Mucosa of descending colon (tissue), 3 donors: ENCODE measurements around the gene CKAP2L. TPM values are rescaled to one million over a fixed set of nuclear protein-coding genes. Genes with fewer than 3 reads are reported as not detected.

Experiments used
- ATAC-seq: fragments of 200-7000 bp; cut with Tn5 transposase; one replicate; pipeline ENCODE4 v1.9.1; 2020; ENCODE audit warnings: mild to moderate bottlenecking, moderate library complexity
- DNase-seq, 3 donors: peaks; one replicate each; pipeline ENCODE4 v3.0.0-alpha.2; 2020
- H3K36me3 ChIP-seq: fragments of 200-600 bp; one replicate; pipeline ENCODE4 v1.8.0; 2021; ENCODE audit warnings: low read depth, mild to moderate bottlenecking
- H3K4me1 ChIP-seq: fragments of 200-600 bp; one replicate; pipeline ENCODE4 v1.8.0; 2021; ENCODE audit warnings: low read depth, mild to moderate bottlenecking
- H3K4me3 ChIP-seq: fragments of 200-600 bp; one replicate; pipeline ENCODE4 v1.8.0; 2021; ENCODE audit warnings: mild to moderate bottlenecking
- H3K9me3 ChIP-seq: fragments of 200-600 bp; one replicate; pipeline ENCODE4 v1.8.0; 2021; ENCODE audit warnings: mild to moderate bottlenecking
- intact Hi-C, 2 donors: fragments of 100-400 bp; cut with DNase I in 1 of 2; cut with micrococcal nuclease in 1 of 2; formaldehyde crosslinking; loops; one replicate each; pipeline versions ENCODE4 v1.11.0 to v1.11.1; 2022; cut with DNase I, micrococcal nuclease
- total RNA-seq, 3 donors: library from RNA; stranded (reverse); fragmentation: NEBNext Ultra II Directional in 2 of 3; extraction: Animal tissue kit (Norgen Biotek cat#: 25700) in 2 of 3; gene quantifications; one replicate each; pipeline versions ENCODE4 v1.2.1 to v1.2.4, GENCODE V29; 2021 to 2023
- TF ChIP-seq, protein P1 (sequence below): fragments of 200-600 bp; IDR thresholded peaks from one replicate; pipeline ENCODE4 v1.8.0; 2022; ENCODE audit warnings: antibody characterized with exemption, mild to moderate bottlenecking
- donor health status: DM: no; HTN: no; CAD: no; lungs with moderate emphysema.
- donor health status: DM: no; HTN: no; CAD: no.
- donor health status: DM: no; HTN: yes; CAD: no.

CKAP2L gene
- total RNA-seq, 3 donors from 2014 or later = 1.2 to 9.5 (median 2.8) TPM

DNA sequence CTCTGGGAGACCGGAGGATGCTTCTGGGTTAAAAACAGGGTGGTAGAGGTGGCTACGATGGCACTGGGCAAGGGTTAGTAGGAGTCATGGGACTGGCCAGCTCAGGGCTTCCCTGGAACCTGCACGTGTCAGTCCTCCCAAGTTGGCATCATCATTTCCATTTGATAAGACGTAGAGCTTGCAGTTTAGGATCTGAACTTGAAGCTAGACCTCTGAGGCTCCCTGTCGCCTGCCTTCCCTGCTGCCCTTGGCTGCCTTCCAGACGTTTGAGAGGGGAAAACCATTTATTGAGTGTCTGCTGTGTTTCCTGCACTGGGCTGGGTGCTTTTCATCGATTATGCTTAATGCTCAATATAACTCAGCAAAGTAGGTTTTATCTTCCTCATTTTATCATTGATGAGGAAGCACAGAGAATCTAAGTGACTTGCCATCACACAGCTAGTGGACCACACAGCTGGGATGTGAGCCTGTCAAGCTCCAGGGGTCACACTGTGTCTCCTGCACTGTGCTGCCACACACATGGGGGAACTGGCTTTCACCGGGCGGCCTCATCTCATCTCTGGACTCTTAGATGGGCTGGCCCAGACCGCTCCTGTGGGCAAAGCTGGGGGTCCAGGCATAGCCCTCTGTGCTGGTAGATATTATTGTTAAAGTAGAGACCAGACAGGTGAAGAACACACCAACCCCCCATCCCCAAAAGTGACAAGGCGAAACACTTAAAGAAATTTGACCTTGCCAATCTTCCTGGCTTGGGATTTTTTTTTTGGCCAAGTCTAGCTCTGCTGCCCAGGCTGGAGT lies 35.8 kb downstream of the CKAP2L start:
- no peaks in the 10 kb centered on the region for H3K9me3 ChIP-seq
- H3K4me1 ChIP-seq = peaks cover 2% of the 10 kb centered on the region
- no peak overlapping the region for H3K4me3 ChIP-seq
- no peak for ATAC-seq
- no peak for DNase-seq
- intact Hi-C loops = loop anchor here (5.0 to 10.0 kb wide), 2 partner anchors 104 to 131 kb away; no protein-coding TSS in a partner anchor
- TF ChIP-seq, protein P1, sequence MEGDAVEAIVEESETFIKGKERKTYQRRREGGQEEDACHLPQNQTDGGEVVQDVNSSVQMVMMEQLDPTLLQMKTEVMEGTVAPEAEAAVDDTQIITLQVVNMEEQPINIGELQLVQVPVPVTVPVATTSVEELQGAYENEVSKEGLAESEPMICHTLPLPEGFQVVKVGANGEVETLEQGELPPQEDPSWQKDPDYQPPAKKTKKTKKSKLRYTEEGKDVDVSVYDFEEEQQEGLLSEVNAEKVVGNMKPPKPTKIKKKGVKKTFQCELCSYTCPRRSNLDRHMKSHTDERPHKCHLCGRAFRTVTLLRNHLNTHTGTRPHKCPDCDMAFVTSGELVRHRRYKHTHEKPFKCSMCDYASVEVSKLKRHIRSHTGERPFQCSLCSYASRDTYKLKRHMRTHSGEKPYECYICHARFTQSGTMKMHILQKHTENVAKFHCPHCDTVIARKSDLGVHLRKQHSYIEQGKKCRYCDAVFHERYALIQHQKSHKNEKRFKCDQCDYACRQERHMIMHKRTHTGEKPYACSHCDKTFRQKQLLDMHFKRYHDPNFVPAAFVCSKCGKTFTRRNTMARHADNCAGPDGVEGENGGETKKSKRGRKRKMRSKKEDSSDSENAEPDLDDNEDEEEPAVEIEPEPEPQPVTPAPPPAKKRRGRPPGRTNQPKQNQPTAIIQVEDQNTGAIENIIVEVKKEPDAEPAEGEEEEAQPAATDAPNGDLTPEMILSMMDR = no peak
- no peaks in the 10 kb centered on the region for H3K36me3 ChIP-seq

DNA sequence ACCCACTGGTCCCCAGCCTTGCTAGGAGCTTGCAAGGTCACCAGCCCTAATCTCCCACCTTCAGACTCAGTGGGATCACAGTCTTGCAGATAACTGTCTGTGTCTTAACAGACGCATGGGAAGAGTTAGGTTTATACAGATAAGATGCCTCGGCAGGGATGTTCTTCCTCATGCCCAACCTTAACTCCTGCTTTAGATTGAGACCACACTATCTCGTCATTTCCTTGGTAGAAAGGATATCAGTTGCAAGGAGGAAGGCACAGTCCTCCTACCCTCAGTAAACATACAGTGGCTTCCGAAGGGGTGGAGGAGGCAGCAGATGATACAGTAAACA lies 36.4 kb downstream of the CKAP2L start:
- Histone ChIP-seq H3K4me3 (no peak overlapping the region), H3K9me3 (no peaks in the 10 kb centered on the region), H3K4me1 (no peaks in the 10 kb centered on the region), H3K36me3 (no peaks in the 10 kb centered on the region)
- DNase-seq (no peak), ATAC-seq (no peak)
- TF ChIP-seq, protein P1 = no peak
- intact Hi-C loops = loop anchor here (5.0 to 10.0 kb wide), 2 partner anchors 103 to 131 kb away; no protein-coding TSS in a partner anchor

DNA sequence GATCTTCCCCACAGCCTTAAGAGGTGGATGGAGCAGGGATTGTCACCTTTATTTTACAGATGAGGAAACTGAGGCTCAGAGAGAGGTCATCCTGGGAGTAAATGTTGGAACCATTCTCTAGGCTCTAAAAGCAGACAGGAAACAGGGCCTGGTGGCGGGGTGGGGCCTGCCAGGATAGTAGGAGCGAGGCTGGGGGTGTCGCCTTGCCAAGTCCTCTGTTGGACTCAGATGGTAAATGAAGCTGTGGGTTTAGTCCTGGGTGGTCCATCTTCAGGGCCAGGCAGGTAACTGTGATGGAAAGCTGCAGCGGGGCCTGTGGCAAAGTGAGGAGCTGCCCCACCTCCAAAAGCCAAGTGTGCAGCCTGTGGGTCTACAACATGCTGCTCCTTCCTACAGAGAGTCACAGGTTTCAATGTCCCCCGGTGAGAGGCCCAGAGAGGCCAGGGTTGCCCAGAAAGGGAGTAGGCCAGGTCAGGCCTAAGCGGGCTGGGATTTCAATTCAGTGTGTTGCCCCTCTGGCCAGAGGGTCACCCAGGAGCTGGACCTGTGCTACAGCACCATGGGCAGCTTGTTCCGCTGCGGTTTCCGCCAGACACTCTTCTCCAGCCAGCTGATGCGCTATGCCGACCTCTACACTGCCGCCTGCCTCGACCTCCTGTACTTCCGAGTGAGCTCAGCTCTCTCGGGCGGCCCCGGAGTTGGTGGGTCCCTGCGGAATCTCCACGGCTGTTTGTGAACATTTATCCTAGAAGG lies 37.0 kb downstream of the CKAP2L start:
- no peaks in the 10 kb centered on the region for H3K36me3 ChIP-seq
- intact Hi-C loops = loop anchor here (5.0 to 10.0 kb wide), 2 partner anchors 103 to 130 kb away; no protein-coding TSS in a partner anchor
- ATAC-seq = no peak
- H3K4me3 ChIP-seq = no peak overlapping the region
- no peak for DNase-seq
- H3K4me1 ChIP-seq = no peaks in the 10 kb centered on the region
- TF ChIP-seq, protein P1 = no peak
- H3K9me3 ChIP-seq = no peaks in the 10 kb centered on the region

DNA sequence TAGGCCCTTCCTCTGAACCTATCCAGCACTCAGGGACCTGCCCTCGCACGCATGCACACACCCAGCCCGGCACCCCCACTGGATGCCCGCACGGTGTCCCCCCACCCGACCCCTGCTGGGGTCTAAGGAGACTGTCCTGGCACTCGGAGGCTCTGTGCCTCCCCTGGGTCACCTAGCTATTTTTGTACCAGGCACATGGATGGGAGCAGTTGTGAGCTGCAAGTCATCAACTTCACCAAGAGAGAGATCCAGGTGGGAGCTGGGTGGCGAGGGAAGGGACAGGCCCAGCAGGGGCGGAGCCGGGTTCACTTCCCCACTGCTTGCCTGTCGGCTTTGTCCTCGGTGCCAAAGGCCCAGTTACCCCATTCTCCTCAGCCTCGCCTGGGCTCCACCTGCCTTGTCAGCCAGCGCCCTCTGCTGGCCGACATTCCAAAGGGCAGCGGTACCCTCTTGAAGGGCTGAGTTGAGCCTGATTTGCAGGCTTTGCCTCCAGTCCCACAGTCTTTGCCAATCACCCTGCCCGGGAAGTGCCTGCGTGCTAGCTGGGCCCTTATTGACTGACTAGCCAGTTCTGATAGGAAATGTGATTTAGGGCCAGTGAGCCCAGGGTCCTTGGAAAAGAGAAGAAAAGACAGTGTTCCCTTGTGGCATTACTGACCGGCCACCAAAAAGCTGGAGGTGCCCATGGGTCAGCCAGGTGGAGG lies 37.8 kb downstream of the CKAP2L start:
- peak; percentile 92 to 93 (median 93) for DNase-seq
- H3K36me3 ChIP-seq = no peaks in the 10 kb centered on the region
- no peak overlapping the region for H3K4me3 ChIP-seq
- intact Hi-C loops = loop anchor here (5.0 to 10.0 kb wide), 2 partner anchors 102 to 129 kb away; no protein-coding TSS in a partner anchor
- no peaks in the 10 kb centered on the region for H3K4me1 ChIP-seq
- H3K9me3 ChIP-seq = no peaks in the 10 kb centered on the region
- peak; percentile 97 for ATAC-seq
- TF ChIP-seq, protein P1 = peak; percentile 95
